Vagina (tissue), 2 donors: ENCODE results near the gene PARVB.
"Not testable (repeated sequence)": the region's sequence is repeated elsewhere in the genome, so short reads cannot be mapped to it uniquely, and the experiment has no call there.

ENCODE experiments used
- CTCF ChIP-seq, 3 experiments: fragments of 450-650 bp in 2 of 3; fragments of 200-600 bp in 1 of 3; sonication (generic) in 1 of 3; IDR thresholded peaks; one replicate each; pipeline ENCODE4 v1.5.1; 2017 to 2019; ENCODE audit warnings: antibody characterized with exemption in 3 of 3, mild to moderate bottlenecking in 2 of 3, moderate library complexity in 2 of 3
- POLR2A ChIP-seq, 2 donors: fragments of 450-650 bp; IDR thresholded peaks; one replicate each; pipeline ENCODE4 v1.6.1; 2017; ENCODE audit warnings: antibody characterized with exemption in 2 of 2, mild to moderate bottlenecking in 2 of 2, moderate library complexity in 2 of 2
- POLR2AphosphoS5 ChIP-seq, 2 donors: sonication (generic); formaldehyde crosslinking; IDR thresholded peaks; one replicate each; pipeline ENCODE4 v1.9.0; 2017; ENCODE audit warnings: antibody characterized with exemption in 2 of 2, mild to moderate bottlenecking in 2 of 2, low read depth in 1 of 2; ENCODE audit not compliant: insufficient read depth in 1 of 2

DNA sequence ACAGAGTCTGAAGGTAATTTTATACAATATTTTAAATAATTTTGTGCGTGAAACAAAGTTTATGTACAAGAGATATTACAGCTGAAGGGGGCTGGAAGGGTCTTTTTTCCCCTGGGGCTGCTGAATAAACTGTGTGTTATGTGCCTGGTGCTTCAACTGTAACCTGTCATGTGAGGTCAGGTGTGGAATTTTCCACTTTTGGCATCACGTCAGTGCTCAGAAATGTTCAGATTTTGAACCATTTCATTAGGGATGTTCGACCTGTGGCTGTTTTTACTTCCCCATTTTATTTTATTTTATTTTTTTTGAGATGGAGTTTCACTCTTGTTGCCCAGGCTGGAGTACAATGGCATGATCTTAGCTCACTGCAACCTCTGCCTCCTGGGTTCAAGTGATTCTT lies 7.5 kb upstream of the PARVB start:
- TF ChIP-seq CTCF (IDR thresholded peaks at IDR 0.05); POLR2AphosphoS5 (IDR thresholded peaks at IDR 0.05; ENCODE audit: insufficient read depth in 1 of 2, low read depth in 1 of 2); POLR2A (IDR thresholded peaks at IDR 0.05): not testable (repeated sequence)
